K562 (cell line): Measurements from ENCODE around the gene MMP17. TPM values are rescaled to one million over a fixed set of nuclear protein-coding genes. Genes with fewer than 3 reads are reported as not detected.

Experiments
- ATAC-seq: fragments of 200-7000 bp; cut with Tn5 transposase; 3 replicates; pipeline ENCODE4 v1.9.1; 2020; ENCODE audit warnings: moderate library complexity
- BruUV-seq: library from RNA; stranded (reverse); fragments of 400-500 nt; replicated peaks from 2 replicates; lab custom pipeline; 2021; lab: Mats Ljungman, UMichigan
- CTCF ChIA-PET: fragments of 300-600 bp; formaldehyde crosslinking; extraction: SDS; loops from one replicate; lab custom pipeline; 2021; ENCODE audit warnings: low intra/inter-chr PET ratio; lab: Yijun Ruan, JAX
- POLR2A ChIA-PET: fragments of 300-600, 350-650 bp; sonication (Branson Sonifier 250); formaldehyde crosslinking; extraction: SDS; loops from one replicate; lab custom pipeline; 2021; ENCODE audit warnings: antibody characterized with exemption, inconsistent platforms; lab: Yijun Ruan, JAX
- DNase-seq, 4 experiments: peaks; one replicate each; pipeline versions ENCODE4 v3.0.0 to v3.0.0-alpha.2; 2011 to 2018; ENCODE audit warnings: low spot score in 3 of 4, mixed read lengths in 3 of 4; ENCODE audit errors: extremely low read depth in 1 of 4
- FAIRE-seq: peaks from 2 replicates; lab custom pipeline; 2011; peaks lifted over from hg19 to GRCh38; lab: Jason Lieb, UNC
- H2AFZ ChIP-seq: 2 replicates; pipeline ENCODE4 v1.6.0; 2011; ENCODE audit warnings: low read depth, low read length, control low read depth, inconsistent platforms
- H3K27ac ChIP-seq: fragments of 200-600 bp; 3 replicates; pipeline ENCODE4 v1.8.0; 2011; ENCODE audit warnings: low read depth, mild to moderate bottlenecking, control low read depth, inconsistent platforms, low read length, moderate library complexity, mixed read lengths; ENCODE audit errors: extremely low read depth
- H3K27me3 ChIP-seq, 2 experiments: fragments of 300-600 bp in 1 of 2; 2 replicates in 1 of 2; 3 replicates in 1 of 2; pipeline versions ENCODE4 v1.6.0 to v1.8.0; 2011; ENCODE audit warnings: inconsistent platforms in 2 of 2, low read length in 2 of 2, mild to moderate bottlenecking in 1 of 2, mixed read lengths in 1 of 2, moderate library complexity in 1 of 2; ENCODE audit not compliant: control insufficient read depth in 2 of 2, insufficient read depth in 2 of 2
- H3K36me3 ChIP-seq: fragments of 300-600 bp; 3 replicates; pipeline ENCODE4 v1.8.0; 2011; ENCODE audit warnings: mild to moderate bottlenecking, low read length, inconsistent platforms; ENCODE audit not compliant: control insufficient read depth, insufficient read depth
- H3K4me1 ChIP-seq, 2 experiments: fragments of 200-600 bp in 1 of 2; replicated peaks in 1 of 2; 2 replicates in 1 of 2; 3 replicates in 1 of 2; pipeline versions ENCODE4 v1.5.1 to v1.8.0; 2011; ENCODE audit warnings: inconsistent platforms in 2 of 2, low read length in 2 of 2, mild to moderate bottlenecking in 1 of 2, mixed read lengths in 1 of 2, moderate library complexity in 1 of 2; ENCODE audit not compliant: control insufficient read depth in 2 of 2, insufficient read depth in 2 of 2
- H3K4me2 ChIP-seq: 2 replicates; pipeline ENCODE4 v1.6.1; 2011; ENCODE audit warnings: low read length, control low read depth, inconsistent platforms, mixed read lengths; ENCODE audit not compliant: insufficient read depth
- H3K4me3 ChIP-seq: fragments of 200-600 bp; sonication (generic), shearing (Covaris generic); 2 replicates; pipeline ENCODE4 v1.5.1; 2016; ENCODE audit warnings: control low read depth, inconsistent platforms
- H3K79me2 ChIP-seq: fragments of 200-600 bp; 3 replicates; pipeline ENCODE4 v1.8.0; 2011; ENCODE audit warnings: low read length, inconsistent platforms; ENCODE audit not compliant: control insufficient read depth, insufficient read depth
- H3K9ac ChIP-seq, 2 experiments: 2 replicates each; pipeline versions ENCODE4 v1.6.0 to v1.6.1; 2011; ENCODE audit warnings: low read depth in 2 of 2, low read length in 2 of 2, control low read depth in 1 of 2, inconsistent platforms in 1 of 2, mild to moderate bottlenecking in 1 of 2, mixed read lengths in 1 of 2; ENCODE audit not compliant: insufficient read depth in 1 of 2
- H3K9me1 ChIP-seq: one replicate; pipeline ENCODE4 v1.6.0; 2011; ENCODE audit warnings: inconsistent platforms, mild to moderate bottlenecking, low read length, moderate library complexity; ENCODE audit not compliant: control insufficient read depth, insufficient read depth
- H3K9me3 ChIP-seq: replicated peaks from 2 replicates; pipeline ENCODE4 v1.5.1; 2011; ENCODE audit warnings: low read depth, low read length, inconsistent platforms; ENCODE audit not compliant: control insufficient read depth, insufficient read depth
- H4K20me1 ChIP-seq: replicated peaks from 2 replicates; pipeline ENCODE4 v1.6.1; 2011; ENCODE audit warnings: low read length, inconsistent platforms, mixed read lengths; ENCODE audit not compliant: control insufficient read depth, insufficient read depth
- CHD4 ChIP-seq: fragments of 200-600 bp; sonication (generic); IDR thresholded peaks from 3 replicates; pipeline ENCODE4 v1.6.1; 2012; ENCODE audit warnings: low read depth, mild to moderate bottlenecking, mixed read lengths, low read length, inconsistent platforms; ENCODE audit not compliant: insufficient read depth, insufficient replicate concordance, poor library complexity, severe bottlenecking
- DACH1 ChIP-seq: fragments of 450-650 bp; IDR thresholded peaks from 2 replicates; pipeline ENCODE4 v1.6.1; 2018; ENCODE audit not compliant: partially characterized antibody
- MAFG ChIP-seq: fragments of 450-650 bp; conservative IDR thresholded peaks from 2 replicates; pipeline ENCODE4 v1.6.1; 2016; ENCODE audit warnings: missing genetic modification characterization, missing compliant biosample characterization
- NFYB ChIP-seq: IDR thresholded peaks from 2 replicates; pipeline ENCODE4 v1.6.1; 2011; ENCODE audit warnings: mild to moderate bottlenecking, moderate library complexity; ENCODE audit not compliant: insufficient read length; ENCODE audit errors: extremely low read depth
- NRF1 ChIP-seq, 2 experiments: fragments of 450-650 bp; IDR thresholded peaks in 1 of 2; conservative IDR thresholded peaks in 1 of 2; 2 replicates each; pipeline ENCODE4 v1.6.1; 2014; ENCODE audit warnings: mild to moderate bottlenecking in 2 of 2
- POLR2G ChIP-seq: fragments of 200-400 bp; formaldehyde crosslinking; IDR thresholded peaks from 2 replicates; pipeline ENCODE4 v1.6.1; 2017; ENCODE audit warnings: low read depth, mild to moderate bottlenecking, antibody characterized with exemption, low read length, moderate library complexity
- RBM25 ChIP-seq: fragments of 200-400 bp; formaldehyde crosslinking; IDR thresholded peaks from 2 replicates; pipeline ENCODE4 v1.6.1; 2018; ENCODE audit warnings: low read length, low read depth, moderate library complexity; ENCODE audit not compliant: severe bottlenecking
- RCOR1 ChIP-seq, 2 experiments: IDR thresholded peaks; 2 replicates each; pipeline ENCODE4 v1.6.1; 2012; ENCODE audit warnings: low read depth in 2 of 2, low read length in 2 of 2, borderline replicate concordance in 1 of 2, improper control_type of control experiment in 1 of 2
- RUNX1 ChIP-seq: sonication (generic); IDR thresholded peaks from 2 replicates; pipeline ENCODE4 v1.6.1; 2016; ENCODE audit warnings: antibody characterized with exemption, low read depth
- SMARCA5 ChIP-seq: fragments of 450-650 bp; IDR thresholded peaks from 2 replicates; pipeline ENCODE4 v1.6.1; 2016
- TEAD1 ChIP-seq, 2 experiments: fragments of 450-650 bp in 1 of 2; sonication (generic) in 1 of 2; formaldehyde crosslinking; IDR thresholded peaks; 2 replicates each; pipeline versions ENCODE4 v1.4.0 to v1.8.0; 2020 to 2022; ENCODE audit warnings: mild to moderate bottlenecking in 2 of 2, missing genetic modification reagents in 1 of 2
- TOE1 ChIP-seq, 2 experiments: fragments of 450-650 bp in 1 of 2; sonication (generic) in 1 of 2; formaldehyde crosslinking in 1 of 2; IDR thresholded peaks; 2 replicates each; pipeline versions ENCODE4 v1.7.1 to v1.8.0; 2016 to 2022; ENCODE audit warnings: borderline replicate concordance in 2 of 2, mild to moderate bottlenecking in 2 of 2, antibody characterized with exemption in 1 of 2, inconsistent platforms in 1 of 2, low read depth in 1 of 2, missing genetic modification reagents in 1 of 2, moderate library complexity in 1 of 2
- ZKSCAN1 ChIP-seq: fragments of 150-350 bp; IDR thresholded peaks from 2 replicates; pipeline ENCODE4 v1.6.1; 2016; ENCODE audit warnings: low read depth, low read length
- ZNF263 ChIP-seq: sonication (generic); formaldehyde crosslinking; IDR thresholded peaks from 2 replicates; pipeline ENCODE4 v1.8.0; 2022; ENCODE audit warnings: mild to moderate bottlenecking, missing genetic modification reagents, borderline replicate concordance
- WGBS: fragments of 100-300 bp; shearing (Covaris generic); methylation state at CpG from one replicate; pipeline ENCODE4 v1.1.6; 2016; ENCODE audit warnings: low coverage, mixed read lengths; ENCODE audit not compliant: insufficient coverage; ENCODE audit errors: missing lambda C conversion rate; 5-methylcytosine and 5-hydroxymethylcytosine counted together
- in situ Hi-C: fragments of 300-500 bp; cut with MboI; formaldehyde crosslinking; loops from 4 replicates; pipeline ENCODE4 v1.15.0; 2018; ENCODE audit warnings: inconsistent platforms, mixed read lengths
- intact Hi-C: fragments of 100-400 bp; cut with micrococcal nuclease; formaldehyde crosslinking; loops from 2 replicates; pipeline ENCODE4 v1.14.2; 2022
- polyA plus RNA-seq, 8 experiments: library from polyadenylated mRNA; depleted of rRNA in 4 of 8; stranded (reverse) in 5 of 8; unstranded in 3 of 8; fragments of >200 nt; fragmentation: Nextera tagmentation in 2 of 8; fragmentation: Illumina TruSeq in 1 of 8; extraction: Ambion mirVana in 2 of 8; extraction: Trizol in 1 of 8; gene quantifications; 2 replicates each; pipeline versions ENCODE4 v1.2.1 to v1.2.3, GENCODE V29; 2011 to 2014; ENCODE audit warnings: inconsistent platforms in 1 of 8, missing spikeins in 1 of 8
- total RNA-seq, 7 experiments: library from RNA; depleted of rRNA in 6 of 7; stranded (reverse); fragments of >200 nt in 6 of 7; fragmentation: Illumina TruSeq in 2 of 7; extraction: Trizol in 2 of 7; gene quantifications; 2 replicates each; pipeline versions ENCODE4 v1.2.1 to v1.2.3, GENCODE V29; 2011 to 2021; ENCODE audit warnings: low replicate concordance in 1 of 7
- TF ChIP-seq, protein P1 (sequence below): sonication (generic); formaldehyde crosslinking; IDR thresholded peaks from 2 replicates; pipeline ENCODE4 v1.9.0; 2022; ENCODE audit warnings: mild to moderate bottlenecking, missing genetic modification reagents

The MMP17 gene
- total and polyA plus RNA-seq, 9 of the 15 experiments (the other 6 are each of a cell fraction or from before 2014, with no cell fraction given), result 1.1 to 21.2 (median 17.1) TPM; not detected in 2

GRCh38 chr12:131831635-131832041 lies 3.4 kb downstream of the MMP17 start (continued):
- peak; percentile 82; the same call in 1 of the 2 replicates for TF ChIP-seq SMARCA5
- TF ChIP-seq ZNF263 (CRISPR knock-in tag), result no peak
- TF ChIP-seq NFYB, result no peak
- no peak for TF ChIP-seq RUNX1
- peak; percentile 88 for TF ChIP-seq RBM25
- peak in 1 of 2 experiments; percentile 66; a peak in 2 of 4 replicates for TF ChIP-seq RCOR1 (IDR thresholded peaks at IDR 0.05; ENCODE audit: borderline replicate concordance in 1 of 2, low read depth in 2 of 2, low read length in 2 of 2)
- TF ChIP-seq, all 486 proteins: peak for 9

GRCh38 chr12:131832321-131833231 lies 4.4 kb downstream of the MMP17 start:
- Histone ChIP-seq H2AFZ (no peak overlapping the region), H3K9ac (peak overlapping the region in 1 of 2 experiments; percentile 6; a peak in 1 of 4 replicates), H3K27me3 (no peaks in the 10 kb centered on the region), H3K4me2 (no peak overlapping the region), H3K4me3 (no peak overlapping the region), H3K36me3 (no peaks in the 10 kb centered on the region), H3K27ac (no peak overlapping the region), H3K9me3 (no peaks in the 10 kb centered on the region), H3K9me1 (no peaks in the 10 kb centered on the region), H4K20me1 (peaks cover 23% of the 10 kb centered on the region; the same call in 1 of the 2 replicates), H3K4me1 (peaks cover 12 to 82% of the 10 kb centered on the region in 2 experiments; a peak in 4 of 5 replicates), H3K79me2 (peaks cover 21% of the 10 kb centered on the region)
- FAIRE-seq (no peak), ATAC-seq (no peak), DNase-seq (no peak)
- in situ Hi-C loops, result loop anchor here (10.0 kb wide), 1 partner anchor 728 kb away; no protein-coding TSS in a partner anchor
- POLR2A ChIA-PET, result interaction anchor here (0.6 kb wide), 1 partner anchor 276 kb away, joined by 3 read pairs; no protein-coding TSS in a partner anchor
- BruUV-seq, result no TSS peak
- 44% methylated on average over 27 of the region's 31 CpGs for WGBS
- CTCF ChIA-PET, result no interaction called here
- intact Hi-C loops, result loop anchor here (5.0 to 10.0 kb wide), 3 partner anchors 215 to 1068 kb away; no protein-coding TSS in a partner anchor
- TF ChIP-seq ZKSCAN1 (no peak), TOE1 (IDR thresholded peaks at IDR 0.05; ENCODE audit: borderline replicate concordance) (no peak), TOE1 (CRISPR knock-in tag; IDR thresholded peaks at IDR 0.05; ENCODE audit: borderline replicate concordance, low read depth) (no peak), DACH1 (no peak), TEAD1 (CRISPR knock-in tag; IDR thresholded peaks at IDR 0.05) (no peak), CHD4 (peak; percentile 10), MAFG (tag) (no peak), NRF1 (conservative IDR thresholded peaks at IDR 0.05 in 1 of 2, IDR thresholded peaks at IDR 0.05 in 1 of 2) (peak; percentile 46 to 61), POLR2G (peak; percentile 39; the same call in 1 of the 2 replicates)
- TF ChIP-seq, protein P1, sequence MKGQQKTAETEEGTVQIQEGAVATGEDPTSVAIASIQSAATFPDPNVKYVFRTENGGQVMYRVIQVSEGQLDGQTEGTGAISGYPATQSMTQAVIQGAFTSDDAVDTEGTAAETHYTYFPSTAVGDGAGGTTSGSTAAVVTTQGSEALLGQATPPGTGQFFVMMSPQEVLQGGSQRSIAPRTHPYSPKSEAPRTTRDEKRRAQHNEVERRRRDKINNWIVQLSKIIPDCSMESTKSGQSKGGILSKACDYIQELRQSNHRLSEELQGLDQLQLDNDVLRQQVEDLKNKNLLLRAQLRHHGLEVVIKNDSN (CRISPR knock-in tag), result no peak
